Raji (cell line): Measurements from ENCODE around the gene RIBC2.

Experiments used
- POLR2A ChIP-seq: IDR thresholded peaks from 2 replicates; pipeline ENCODE4 v1.6.1; 2011; ENCODE audit warnings: low read depth, low read length, control low read depth; ENCODE audit not compliant: insufficient read depth

RIBC2 gene

DNA sequence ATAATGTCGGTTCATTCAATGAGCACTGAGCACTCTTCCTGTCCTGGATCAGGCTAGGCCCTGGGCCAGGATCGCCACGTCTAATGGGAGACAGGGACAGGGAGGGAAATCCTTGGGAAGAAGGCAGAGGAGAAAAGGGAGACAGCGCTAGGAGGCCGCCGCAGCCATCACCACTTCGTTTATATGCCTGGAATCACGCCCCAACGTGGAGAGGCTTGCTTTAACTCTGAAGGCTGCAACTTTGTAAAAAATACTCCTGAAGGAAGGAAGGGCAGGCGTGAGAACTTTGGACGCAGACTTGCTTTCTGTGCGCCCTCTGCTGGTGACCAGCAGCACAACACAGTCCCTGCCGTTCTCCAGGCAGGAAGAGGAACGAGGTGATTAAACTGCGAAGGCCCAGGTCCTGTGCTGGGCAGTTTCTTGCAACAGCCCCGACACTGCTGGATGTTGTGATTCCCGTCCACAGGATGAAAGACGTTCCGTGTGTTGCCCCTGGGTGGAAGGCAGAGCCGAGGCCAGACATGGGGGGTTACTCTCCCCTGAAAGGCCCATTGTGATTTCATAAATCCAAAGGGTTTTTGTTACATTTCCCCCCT, 22.1 kb downstream of the RIBC2 start:
- TF ChIP-seq POLR2A = no peak

GRCh38 chr22:45438336-45438735, 24.8 kb downstream of the RIBC2 start:
- no peak for TF ChIP-seq POLR2A

DNA sequence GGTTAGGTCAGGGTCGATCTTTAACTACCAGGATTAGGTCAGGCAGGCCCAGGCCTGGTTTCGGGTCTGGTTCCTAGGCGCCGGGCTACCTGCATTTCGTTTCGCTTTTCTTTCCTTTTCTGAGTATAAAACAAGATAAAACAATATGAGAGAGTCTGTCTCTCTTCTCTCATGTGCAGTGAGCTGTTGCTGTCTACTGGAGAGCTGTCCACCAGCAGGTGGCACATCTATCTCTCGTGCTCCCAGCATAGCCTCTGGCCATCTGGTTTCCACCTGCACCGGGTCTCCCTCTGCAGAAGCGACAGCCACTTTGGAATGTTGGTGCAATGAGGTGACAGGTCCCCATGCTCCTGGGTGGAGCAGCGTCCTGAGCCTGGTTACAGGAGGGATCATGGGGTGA, 27.6 kb downstream of the RIBC2 start:
- no peak for TF ChIP-seq POLR2A

DNA sequence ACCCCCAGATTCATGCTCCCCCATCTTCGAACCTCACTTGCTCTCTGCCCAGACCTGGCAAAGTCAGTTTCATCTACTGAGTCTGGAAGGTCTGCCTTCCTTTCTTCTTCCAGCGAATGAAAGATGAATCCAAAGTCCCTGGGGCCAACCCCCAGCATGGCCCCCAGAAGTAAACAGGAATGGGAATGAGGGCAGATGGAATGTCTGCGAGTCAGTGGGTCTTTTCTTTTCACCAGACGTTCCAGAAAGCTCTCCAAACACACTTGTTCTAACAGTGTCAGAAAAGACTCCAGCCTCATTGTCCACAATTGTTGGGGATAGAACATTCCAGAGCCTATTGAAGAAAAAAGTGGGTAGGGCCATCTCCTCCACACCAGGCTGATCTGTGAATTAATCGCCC, 28.6 kb downstream of the RIBC2 start:
- no peak for TF ChIP-seq POLR2A

DNA sequence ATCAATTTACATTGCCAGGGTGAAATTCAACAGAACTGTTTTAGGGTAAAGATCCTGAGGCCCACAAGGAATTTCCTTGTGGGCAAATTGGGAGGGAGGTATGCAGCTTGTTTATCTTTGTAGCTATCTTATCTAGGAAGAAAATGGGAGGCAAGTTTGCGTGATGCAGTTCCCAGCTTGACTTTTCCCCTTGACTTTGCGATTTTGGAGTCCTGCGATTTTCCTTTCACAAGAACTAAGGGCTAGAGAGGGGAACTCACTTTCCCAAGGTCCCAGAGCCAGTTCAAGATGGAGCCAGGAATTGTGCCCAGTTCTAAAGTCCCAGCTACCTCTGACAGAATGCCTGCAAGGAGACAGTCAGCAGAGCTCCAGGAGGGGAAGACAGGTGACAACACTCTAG, 30.7 kb downstream of the RIBC2 start:
- TF ChIP-seq POLR2A = no peak

GRCh38 chr22:45445031-45445710, 31.7 kb downstream of the RIBC2 start:
- no peak for TF ChIP-seq POLR2A

DNA sequence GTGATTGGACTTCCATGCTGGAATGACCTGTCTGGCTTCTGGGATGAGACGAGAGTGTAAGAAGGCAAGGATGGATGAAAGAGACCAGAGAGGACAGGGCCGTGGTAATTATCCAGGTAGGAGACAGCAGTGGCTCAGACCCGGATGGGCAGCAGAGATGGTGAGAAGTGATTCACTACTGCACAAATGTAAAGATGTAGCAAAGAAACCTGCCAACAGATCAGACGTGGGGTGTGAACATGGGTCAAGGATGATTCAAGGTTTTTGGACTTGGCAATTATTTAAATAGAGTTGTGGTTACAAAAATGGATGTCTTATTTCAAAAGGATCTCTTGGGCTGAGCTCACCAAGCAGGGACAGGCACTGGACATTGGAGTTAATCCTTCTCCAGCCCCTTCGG, 32.7 kb downstream of the RIBC2 start:
- TF ChIP-seq POLR2A = no peak

- no peak for TF ChIP-seq POLR2A
Measured at GRCh38 chr22:45448431-45448830, 34.9 kb downstream of the RIBC2 start.

DNA sequence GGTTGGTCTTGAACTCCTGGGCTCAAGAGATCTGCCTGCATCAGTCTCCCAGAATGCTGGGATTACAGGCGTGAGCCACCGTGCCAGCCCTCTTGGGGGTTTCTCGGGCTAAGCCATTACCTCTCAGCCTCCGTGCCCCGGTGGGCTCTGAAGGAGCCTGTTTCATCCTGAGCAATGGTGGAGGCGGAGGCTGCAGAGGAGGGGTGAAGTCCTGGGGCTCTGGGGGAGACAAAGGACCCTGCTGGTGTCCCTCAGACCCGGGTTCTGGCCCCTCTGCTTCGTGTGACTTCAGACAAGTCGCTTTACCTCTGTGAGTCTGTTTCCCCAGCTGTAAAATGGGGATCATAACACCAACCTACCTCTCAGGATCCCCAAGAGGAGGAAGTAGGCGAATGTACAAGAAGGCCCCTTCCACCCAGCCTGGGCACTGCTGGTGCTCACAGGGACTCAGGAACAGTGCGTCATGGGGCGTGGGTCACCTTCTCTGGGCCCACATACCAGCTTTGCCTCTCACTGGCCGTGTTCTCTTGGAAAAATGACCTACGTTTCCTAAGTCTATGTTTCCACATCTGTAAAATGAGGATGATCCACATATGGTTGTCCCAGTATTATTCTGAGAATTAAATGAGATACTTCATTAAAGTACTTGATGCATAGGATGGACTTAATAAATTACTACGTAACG, 36.8 kb downstream of the RIBC2 start:
- no peak for TF ChIP-seq POLR2A

- no peak for TF ChIP-seq POLR2A
Measured at GRCh38 chr22:45450921-45451651, 37.6 kb downstream of the RIBC2 start.

DNA sequence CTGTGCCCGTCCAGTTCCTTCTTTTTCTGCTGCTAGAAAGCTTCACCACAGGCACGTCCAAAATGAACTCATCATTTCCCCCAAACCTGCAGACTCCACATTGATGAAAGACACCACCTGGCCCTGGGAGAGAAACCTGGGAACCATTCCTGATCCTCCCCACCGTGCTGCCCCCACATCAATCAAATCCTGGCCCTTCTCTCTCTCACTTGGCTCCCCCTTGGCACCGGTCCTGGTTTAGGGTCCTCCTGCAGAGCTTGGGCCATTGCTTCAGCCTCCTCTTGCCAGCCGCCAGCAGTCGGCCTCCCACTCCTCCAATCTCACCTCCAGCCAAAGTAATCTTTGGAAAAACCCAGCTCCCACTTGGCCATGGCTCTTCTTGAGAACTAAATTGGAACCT, 38.5 kb downstream of the RIBC2 start:
- no peak for TF ChIP-seq POLR2A

GRCh38 chr22:45452565-45453379, 39.3 kb downstream of the RIBC2 start:
- no peak for TF ChIP-seq POLR2A

DNA sequence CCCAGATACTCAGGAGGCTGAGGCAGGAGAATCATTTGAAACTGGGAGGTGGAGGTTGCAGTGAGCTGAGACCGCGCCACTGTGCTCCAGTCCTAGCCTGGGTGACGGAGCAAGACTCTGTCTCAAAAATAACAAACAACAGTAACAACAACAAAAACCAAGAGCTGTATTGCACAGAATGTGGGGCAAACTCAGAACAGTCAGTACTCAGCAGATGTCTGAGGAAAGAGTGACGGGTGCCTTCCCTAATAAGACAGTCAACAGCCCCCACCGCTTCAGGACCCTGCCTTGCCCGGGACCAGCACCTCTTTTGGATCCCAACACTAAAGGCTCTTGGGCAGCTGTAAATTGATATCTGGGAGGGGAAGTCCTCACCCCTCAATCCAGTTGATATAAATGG, 40.3 kb downstream of the RIBC2 start:
- no peak for TF ChIP-seq POLR2A

DNA sequence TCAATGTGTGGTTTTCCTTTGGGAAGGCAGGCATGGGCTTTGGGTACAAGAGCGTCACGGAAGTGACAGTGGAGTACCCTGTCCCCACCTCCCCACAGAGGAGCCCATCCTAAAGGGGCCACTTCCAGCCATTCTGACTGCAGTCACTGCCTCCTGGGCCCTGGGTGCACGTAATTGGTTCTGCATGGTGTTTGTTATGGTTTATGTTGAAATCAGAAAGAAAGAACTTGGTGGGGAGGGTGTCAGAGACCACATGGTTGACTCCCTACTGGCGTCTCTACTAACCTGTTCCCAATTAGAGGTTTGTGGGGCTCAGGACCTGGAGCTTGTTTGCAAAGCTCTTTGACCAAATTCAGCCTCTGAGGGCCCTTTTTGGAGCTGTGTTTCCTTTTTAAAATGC, 40.8 kb downstream of the RIBC2 start:
- no peak for TF ChIP-seq POLR2A

DNA sequence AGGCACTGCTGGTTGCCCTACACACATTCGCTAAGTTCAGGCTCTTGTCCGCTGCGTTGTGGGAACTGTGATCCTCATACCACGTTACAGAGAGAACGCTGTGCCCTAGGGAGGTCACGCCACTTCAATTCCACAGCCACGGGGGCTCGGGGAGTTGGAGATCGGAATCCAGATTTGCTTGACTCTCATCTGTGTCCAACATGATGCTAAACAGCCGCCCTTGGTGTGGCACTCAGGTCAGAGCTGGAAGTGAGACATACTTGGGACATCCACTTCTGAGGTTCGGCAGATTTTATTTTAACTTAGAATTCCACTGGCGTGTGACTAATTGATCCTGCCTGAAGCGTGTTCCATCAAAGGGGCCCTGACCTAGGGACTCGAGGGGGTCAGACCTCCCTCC, 41.7 kb downstream of the RIBC2 start:
- TF ChIP-seq POLR2A = no peak
